Measurements from ENCODE around the gene XYLT1. TPM values are rescaled to one million over a fixed set of nuclear protein-coding genes. Genes with fewer than 3 reads are reported as not detected.

The XYLT1 gene
- total RNA-seq, 3 donors from 2014 or later (not counting 1 experiment from before 2014, with no cell fraction given), result 40.9 to 55.5 (median 43.8) TPM

- 90% methylated on average over 7 of the region's 8 CpGs for WGBS (ENCODE audit: insufficient coverage)
- ATAC-seq, result no peak
- H3K4me3 ChIP-seq (ENCODE audit: low read length), result no peak overlapping the region
- Mint-ChIP-seq H3K27me3 (ENCODE audit: low read depth in 2 of 2) (no peaks in the 10 kb centered on the region), H3K4me3 (peak overlapping the region; percentile 61), H3K9me3 (no peaks in the 10 kb centered on the region), H3K36me3 (no peaks in the 10 kb centered on the region), H3K27ac (peak overlapping the region; percentile 96 to 99), H3K4me1 (peaks cover 89% of the 10 kb centered on the region in 2 donors)
- no peak for DNase-seq
- H3K9me3 ChIP-seq (ENCODE audit: control insufficient read depth, insufficient read depth, low read length), result no peaks in the 10 kb centered on the region
- H3K27ac ChIP-seq (ENCODE audit: low read length), result peak overlapping the region; percentile 92
- TF ChIP-seq, protein P1, sequence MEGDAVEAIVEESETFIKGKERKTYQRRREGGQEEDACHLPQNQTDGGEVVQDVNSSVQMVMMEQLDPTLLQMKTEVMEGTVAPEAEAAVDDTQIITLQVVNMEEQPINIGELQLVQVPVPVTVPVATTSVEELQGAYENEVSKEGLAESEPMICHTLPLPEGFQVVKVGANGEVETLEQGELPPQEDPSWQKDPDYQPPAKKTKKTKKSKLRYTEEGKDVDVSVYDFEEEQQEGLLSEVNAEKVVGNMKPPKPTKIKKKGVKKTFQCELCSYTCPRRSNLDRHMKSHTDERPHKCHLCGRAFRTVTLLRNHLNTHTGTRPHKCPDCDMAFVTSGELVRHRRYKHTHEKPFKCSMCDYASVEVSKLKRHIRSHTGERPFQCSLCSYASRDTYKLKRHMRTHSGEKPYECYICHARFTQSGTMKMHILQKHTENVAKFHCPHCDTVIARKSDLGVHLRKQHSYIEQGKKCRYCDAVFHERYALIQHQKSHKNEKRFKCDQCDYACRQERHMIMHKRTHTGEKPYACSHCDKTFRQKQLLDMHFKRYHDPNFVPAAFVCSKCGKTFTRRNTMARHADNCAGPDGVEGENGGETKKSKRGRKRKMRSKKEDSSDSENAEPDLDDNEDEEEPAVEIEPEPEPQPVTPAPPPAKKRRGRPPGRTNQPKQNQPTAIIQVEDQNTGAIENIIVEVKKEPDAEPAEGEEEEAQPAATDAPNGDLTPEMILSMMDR (IDR thresholded peaks at IDR 0.05), result no peak
- no peaks in the 10 kb centered on the region for H3K36me3 ChIP-seq (ENCODE audit: control insufficient read depth, insufficient read depth, low read length)
- peaks cover 90% of the 10 kb centered on the region for H3K4me1 ChIP-seq (ENCODE audit: control insufficient read depth, insufficient read depth, low read length)
- H3K27me3 ChIP-seq (ENCODE audit: control insufficient read depth, insufficient read depth, low read length), result no peaks in the 10 kb centered on the region
- intact Hi-C loops (cut with micrococcal nuclease), result loop anchor here (5.0 kb wide), 1 partner anchor 101 kb away; no protein-coding TSS in a partner anchor
These were observed 104.3 kb downstream of the XYLT1 start for GRCh38 chr16:17366299-17366961.

- ATAC-seq (no peak), DNase-seq (no peak)
- Mint-ChIP-seq H3K4me1 (peaks cover 89% of the 10 kb centered on the region in 2 donors), H3K4me3 (peak overlapping the region; percentile 61), H3K27ac (peak overlapping the region; percentile 96 to 99), H3K9me3 (no peaks in the 10 kb centered on the region), H3K36me3 (no peaks in the 10 kb centered on the region), H3K27me3 (ENCODE audit: low read depth in 2 of 2) (no peaks in the 10 kb centered on the region)
- H3K27me3 ChIP-seq (ENCODE audit: control insufficient read depth, insufficient read depth, low read length), result no peaks in the 10 kb centered on the region
- H3K27ac ChIP-seq (ENCODE audit: low read length), result peak overlapping the region; percentile 92
- peaks cover 90% of the 10 kb centered on the region for H3K4me1 ChIP-seq (ENCODE audit: control insufficient read depth, insufficient read depth, low read length)
- TF ChIP-seq, protein P1 (IDR thresholded peaks at IDR 0.05), result no peak
- no peaks in the 10 kb centered on the region for H3K9me3 ChIP-seq (ENCODE audit: control insufficient read depth, insufficient read depth, low read length)
- H3K36me3 ChIP-seq (ENCODE audit: control insufficient read depth, insufficient read depth, low read length), result no peaks in the 10 kb centered on the region
- intact Hi-C loops (cut with micrococcal nuclease), result loop anchor here (5.0 kb wide), 1 partner anchor 102 kb away; no protein-coding TSS in a partner anchor
- H3K4me3 ChIP-seq (ENCODE audit: low read length), result no peak overlapping the region
- 82% methylated on average over 3 of the region's 3 CpGs for WGBS (ENCODE audit: insufficient coverage)
These were observed 105.0 kb downstream of the XYLT1 start for GRCh38 chr16:17365591-17366298.

DNA sequence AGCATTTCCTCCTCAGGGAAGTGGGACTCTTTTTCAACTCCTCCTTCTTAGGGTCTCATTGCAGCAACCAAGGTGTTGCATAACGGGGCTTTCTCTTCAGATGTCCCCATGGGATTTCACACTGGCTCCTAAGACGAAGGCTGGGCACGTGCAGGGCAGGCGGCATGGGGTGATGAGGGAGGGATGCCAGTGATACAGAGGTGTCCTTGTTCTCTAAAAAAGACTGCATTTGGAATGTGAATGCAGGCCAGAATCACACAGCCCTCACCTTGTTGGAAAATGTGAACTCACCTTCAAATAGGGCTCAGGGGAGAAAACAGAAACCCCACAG is 105.6 kb downstream of the XYLT1 start:
- intact Hi-C loops (cut with micrococcal nuclease), result loop anchor here (5.0 kb wide), 1 partner anchor 102 kb away; no protein-coding TSS in a partner anchor
- Histone ChIP-seq H3K27ac (ENCODE audit: low read length) (no peak overlapping the region), H3K4me3 (ENCODE audit: low read length) (no peak overlapping the region), H3K4me1 (ENCODE audit: control insufficient read depth, insufficient read depth, low read length) (peaks cover 85% of the 10 kb centered on the region), H3K36me3 (ENCODE audit: control insufficient read depth, insufficient read depth, low read length) (no peaks in the 10 kb centered on the region), H3K27me3 (ENCODE audit: control insufficient read depth, insufficient read depth, low read length) (no peaks in the 10 kb centered on the region), H3K9me3 (ENCODE audit: control insufficient read depth, insufficient read depth, low read length) (no peaks in the 10 kb centered on the region)
- Mint-ChIP-seq H3K27ac (peak overlapping the region; percentile 96 to 99), H3K9me3 (no peaks in the 10 kb centered on the region), H3K4me1 (peaks cover 89% of the 10 kb centered on the region in 2 donors), H3K4me3 (peak overlapping the region; percentile 52), H3K27me3 (ENCODE audit: low read depth in 2 of 2) (no peaks in the 10 kb centered on the region), H3K36me3 (no peaks in the 10 kb centered on the region)
- 86% methylated on average over 4 of the region's 4 CpGs for WGBS (ENCODE audit: insufficient coverage)
- ATAC-seq (no peak), DNase-seq (peak in 1 of 2 donors; percentile 26)
- TF ChIP-seq, protein P1 (IDR thresholded peaks at IDR 0.05), result no peak

All from natural killer cell (primary cell).